ENCODE results near the gene ASAP2.
A peak's percentile ranks its signal among the peaks of the same experiment; 100 is the strongest.

The ASAP2 gene

GRCh38 chr2:9308186-9308955 lies 101.8 kb downstream of the ASAP2 start:
- H3K79me2 ChIP-seq (ENCODE audit: low read length), result peaks cover 50% of the 10 kb centered on the region
- peak overlapping the region; percentile 71 for H3K4me2 ChIP-seq (ENCODE audit: low read depth, low read length)
- no peak for DNase-seq
- H2AFZ ChIP-seq (ENCODE audit: low read length), result no peak overlapping the region
- no peaks in the 10 kb centered on the region for H3K27me3 ChIP-seq (replicated peaks; ENCODE audit: insufficient read depth, low read length)
- TF ChIP-seq EZH2 (optimal IDR thresholded peaks at IDR 0.05; ENCODE audit: low read depth, low read length) (no peak), EZH2phosphoT487 (IDR thresholded peaks at IDR 0.05; ENCODE audit: low read length) (no peak), CTCF (IDR thresholded peaks at IDR 0.05; ENCODE audit: low read length) (no peak)
- H4K20me1 ChIP-seq (ENCODE audit: insufficient read depth, low read length), result no peaks in the 10 kb centered on the region
- peaks cover 36% of the 10 kb centered on the region for H3K4me1 ChIP-seq (ENCODE audit: low read length)
- no peaks in the 10 kb centered on the region for H3K9me3 ChIP-seq (replicated peaks; ENCODE audit: insufficient read depth, low read length)
- no peaks in the 10 kb centered on the region for H3K9me2 ChIP-seq (replicated peaks; ENCODE audit: insufficient read depth, low read length)
- H3K36me3 ChIP-seq (replicated peaks; ENCODE audit: insufficient read depth, low read length), result no peaks in the 10 kb centered on the region
- H3K9ac ChIP-seq (ENCODE audit: low read length), result peak overlapping the region; percentile 66; the same call in 1 of the 2 replicates
- peak overlapping the region; percentile 52 for H3K4me3 ChIP-seq (ENCODE audit: low read length)
- peaks cover 23% of the 10 kb centered on the region for H3F3A ChIP-seq (ENCODE audit: insufficient read depth, low read length)
- peak overlapping the region; percentile 90 for H3K27ac ChIP-seq (ENCODE audit: low read length)

GRCh38 chr2:9309147-9309546 lies 102.5 kb downstream of the ASAP2 start:
- no peak overlapping the region for H3K9ac ChIP-seq (ENCODE audit: low read length)
- H3K9me3 ChIP-seq (replicated peaks; ENCODE audit: insufficient read depth, low read length), result no peaks in the 10 kb centered on the region
- H3K79me2 ChIP-seq (ENCODE audit: low read length), result peaks cover 56% of the 10 kb centered on the region
- H3K27me3 ChIP-seq (replicated peaks; ENCODE audit: insufficient read depth, low read length), result no peaks in the 10 kb centered on the region
- H3K4me2 ChIP-seq (ENCODE audit: low read depth, low read length), result no peak overlapping the region
- peaks cover 23% of the 10 kb centered on the region for H3F3A ChIP-seq (ENCODE audit: insufficient read depth, low read length)
- no peak overlapping the region for H3K27ac ChIP-seq (ENCODE audit: low read length)
- no peaks in the 10 kb centered on the region for H3K36me3 ChIP-seq (replicated peaks; ENCODE audit: insufficient read depth, low read length)
- TF ChIP-seq CTCF (IDR thresholded peaks at IDR 0.05; ENCODE audit: low read length), result no peak
- no peak for TF ChIP-seq EZH2 (optimal IDR thresholded peaks at IDR 0.05; ENCODE audit: low read depth, low read length)
- no peak for TF ChIP-seq EZH2phosphoT487 (IDR thresholded peaks at IDR 0.05; ENCODE audit: low read length)
- no peaks in the 10 kb centered on the region for H3K9me2 ChIP-seq (replicated peaks; ENCODE audit: insufficient read depth, low read length)
- no peak overlapping the region for H2AFZ ChIP-seq (ENCODE audit: low read length)
- no peak overlapping the region for H3K4me3 ChIP-seq (ENCODE audit: low read length)
- peaks cover 36% of the 10 kb centered on the region for H3K4me1 ChIP-seq (ENCODE audit: low read length)
- DNase-seq, result no peak
- H4K20me1 ChIP-seq (ENCODE audit: insufficient read depth, low read length), result no peaks in the 10 kb centered on the region

- Histone ChIP-seq H3K9me3 (replicated peaks; ENCODE audit: insufficient read depth, low read length) (no peaks in the 10 kb centered on the region), H4K20me1 (ENCODE audit: insufficient read depth, low read length) (no peaks in the 10 kb centered on the region), H3K4me1 (ENCODE audit: low read length) (peaks cover 36% of the 10 kb centered on the region), H3F3A (ENCODE audit: insufficient read depth, low read length) (peaks cover 23% of the 10 kb centered on the region), H3K79me2 (ENCODE audit: low read length) (peaks cover 58% of the 10 kb centered on the region), H3K27me3 (replicated peaks; ENCODE audit: insufficient read depth, low read length) (no peaks in the 10 kb centered on the region), H3K4me2 (ENCODE audit: low read depth, low read length) (no peak overlapping the region), H2AFZ (ENCODE audit: low read length) (no peak overlapping the region), H3K4me3 (ENCODE audit: low read length) (no peak overlapping the region), H3K9me2 (replicated peaks; ENCODE audit: insufficient read depth, low read length) (no peaks in the 10 kb centered on the region), H3K9ac (ENCODE audit: low read length) (no peak overlapping the region), H3K27ac (ENCODE audit: low read length) (no peak overlapping the region), H3K36me3 (replicated peaks; ENCODE audit: insufficient read depth, low read length) (no peaks in the 10 kb centered on the region)
- DNase-seq, result no peak
- TF ChIP-seq EZH2phosphoT487 (IDR thresholded peaks at IDR 0.05; ENCODE audit: low read length), result no peak
- TF ChIP-seq EZH2 (optimal IDR thresholded peaks at IDR 0.05; ENCODE audit: low read depth, low read length), result no peak
- TF ChIP-seq CTCF (IDR thresholded peaks at IDR 0.05; ENCODE audit: low read length), result no peak
Measured at GRCh38 chr2:9310377-9310776, 103.8 kb downstream of the ASAP2 start.
